Measurements from ENCODE around the gene MTSS2. TPM values are rescaled to one million over a fixed set of nuclear protein-coding genes. Genes with fewer than 3 reads are reported as not detected.

Gene MTSS2
- total and polyA plus RNA-seq, 12 donors: 11.6 to 145 (median 73.9) TPM

DNA sequence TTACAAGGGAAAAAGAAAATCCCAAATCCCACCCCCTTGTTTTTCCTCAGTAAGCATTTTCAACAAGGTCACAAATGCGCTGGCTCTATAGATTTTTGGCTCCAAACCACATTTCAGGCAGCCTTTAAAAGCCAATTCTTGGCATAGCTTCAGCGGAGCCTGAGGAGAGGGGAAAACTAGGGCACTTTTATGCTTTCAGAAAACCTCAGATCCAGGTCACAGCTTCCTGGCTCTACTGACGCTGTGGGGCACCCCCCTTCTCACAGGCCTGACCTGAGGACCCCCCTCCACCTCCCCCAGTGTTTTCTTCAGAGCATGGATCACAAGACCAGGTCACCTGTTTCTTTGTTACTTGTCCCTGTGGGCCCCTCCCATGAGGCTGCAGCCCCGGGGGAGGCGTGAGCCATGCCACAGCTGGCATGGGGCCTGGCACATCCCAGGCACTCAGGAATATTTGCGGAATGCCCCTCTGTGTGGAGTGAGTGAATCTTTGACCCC, 30.1 kb upstream of the MTSS2 start:
- Histone ChIP-seq H3K4me3 (peak overlapping the region in 1 of 4 donors; percentile 5), H3K27me3 (no peaks in the 10 kb centered on the region), H3K9me3 (replicated peaks in 1 of 3) (no peaks in the 10 kb centered on the region), H3K4me1 (replicated peaks in 1 of 2) (peaks cover 42 to 50% of the 10 kb centered on the region in 2 donors), H3K27ac (peak overlapping the region; percentile 78 to 96 (median 89)), H3K36me3 (replicated peaks in 1 of 2) (no peaks in the 10 kb centered on the region)
- WGBS, 4 donors: 25 to 33% (median 27%) methylated on average over 6 of the region's 6 CpGs
- TF ChIP-seq POLR2A (IDR thresholded peaks at IDR 0.05): no peak
- TF ChIP-seq, protein P1, sequence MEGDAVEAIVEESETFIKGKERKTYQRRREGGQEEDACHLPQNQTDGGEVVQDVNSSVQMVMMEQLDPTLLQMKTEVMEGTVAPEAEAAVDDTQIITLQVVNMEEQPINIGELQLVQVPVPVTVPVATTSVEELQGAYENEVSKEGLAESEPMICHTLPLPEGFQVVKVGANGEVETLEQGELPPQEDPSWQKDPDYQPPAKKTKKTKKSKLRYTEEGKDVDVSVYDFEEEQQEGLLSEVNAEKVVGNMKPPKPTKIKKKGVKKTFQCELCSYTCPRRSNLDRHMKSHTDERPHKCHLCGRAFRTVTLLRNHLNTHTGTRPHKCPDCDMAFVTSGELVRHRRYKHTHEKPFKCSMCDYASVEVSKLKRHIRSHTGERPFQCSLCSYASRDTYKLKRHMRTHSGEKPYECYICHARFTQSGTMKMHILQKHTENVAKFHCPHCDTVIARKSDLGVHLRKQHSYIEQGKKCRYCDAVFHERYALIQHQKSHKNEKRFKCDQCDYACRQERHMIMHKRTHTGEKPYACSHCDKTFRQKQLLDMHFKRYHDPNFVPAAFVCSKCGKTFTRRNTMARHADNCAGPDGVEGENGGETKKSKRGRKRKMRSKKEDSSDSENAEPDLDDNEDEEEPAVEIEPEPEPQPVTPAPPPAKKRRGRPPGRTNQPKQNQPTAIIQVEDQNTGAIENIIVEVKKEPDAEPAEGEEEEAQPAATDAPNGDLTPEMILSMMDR (IDR thresholded peaks at IDR 0.05): no peak
- peak in 6 of 7 donors; percentile 57 to 71 (median 60) for DNase-seq
- intact Hi-C loops (cut with DNase I): no loop called here

DNA sequence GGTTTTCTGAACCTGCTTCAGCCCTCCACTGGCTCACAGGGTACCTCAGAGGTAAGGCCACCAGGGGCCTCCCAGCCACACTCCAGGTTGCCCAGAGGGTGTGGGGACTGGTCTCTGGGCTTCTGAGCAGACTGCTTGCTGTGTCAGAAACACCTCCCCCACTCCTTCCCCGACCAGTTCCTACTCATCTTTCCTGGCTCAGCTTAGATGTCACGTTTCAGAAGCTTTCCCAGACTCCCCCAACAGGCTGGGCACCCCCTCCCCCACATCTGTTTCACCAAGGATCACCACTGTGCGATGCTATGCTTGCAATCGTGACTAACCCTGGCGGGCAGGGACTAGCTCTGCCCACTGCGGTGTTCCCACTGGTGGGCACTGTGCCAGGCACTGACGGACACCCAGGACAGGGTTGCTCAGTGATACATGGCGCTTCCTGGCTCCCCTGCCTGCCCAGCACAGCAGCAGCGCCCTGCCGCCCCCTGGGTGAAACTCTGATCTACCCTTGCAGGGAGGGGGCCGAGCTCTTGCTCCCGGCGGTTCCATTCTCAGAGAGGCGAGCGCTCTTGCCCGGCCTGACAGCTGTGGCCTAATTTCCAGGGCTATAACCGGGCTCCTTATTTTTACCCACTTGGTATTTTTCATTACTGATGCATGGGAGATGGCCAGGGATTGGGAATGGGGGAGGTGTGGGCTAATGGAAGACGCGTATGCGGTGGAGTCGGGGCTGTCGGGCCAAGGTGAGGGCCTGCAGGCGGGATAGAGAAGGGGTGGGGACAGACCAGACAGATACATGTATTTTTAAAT, 29.4 kb upstream of the MTSS2 start:
- H3K4me3 ChIP-seq: peak overlapping the region in 1 of 4 donors; percentile 5
- TF ChIP-seq, protein P1 (IDR thresholded peaks at IDR 0.05): peak in 2 of 6 experiments; percentile 8 to 18
- TF ChIP-seq POLR2A (IDR thresholded peaks at IDR 0.05): peak in 1 of 2 donors; percentile 70
- peak; percentile 94 to 99 (median 98) for DNase-seq
- 19 to 42% (median 30%) methylated on average over 10 to 23 of the region's 23 CpGs for WGBS, 4 donors
- no peaks in the 10 kb centered on the region for H3K9me3 ChIP-seq (replicated peaks in 1 of 3)
- peaks cover 42 to 53% of the 10 kb centered on the region in 2 donors for H3K4me1 ChIP-seq (replicated peaks in 1 of 2)
- H3K27ac ChIP-seq: peak overlapping the region; percentile 78 to 96 (median 89)
- H3K27me3 ChIP-seq: no peaks in the 10 kb centered on the region
- H3K36me3 ChIP-seq (replicated peaks in 1 of 2): no peaks in the 10 kb centered on the region
- intact Hi-C loops (cut with DNase I): no loop called here

DNA sequence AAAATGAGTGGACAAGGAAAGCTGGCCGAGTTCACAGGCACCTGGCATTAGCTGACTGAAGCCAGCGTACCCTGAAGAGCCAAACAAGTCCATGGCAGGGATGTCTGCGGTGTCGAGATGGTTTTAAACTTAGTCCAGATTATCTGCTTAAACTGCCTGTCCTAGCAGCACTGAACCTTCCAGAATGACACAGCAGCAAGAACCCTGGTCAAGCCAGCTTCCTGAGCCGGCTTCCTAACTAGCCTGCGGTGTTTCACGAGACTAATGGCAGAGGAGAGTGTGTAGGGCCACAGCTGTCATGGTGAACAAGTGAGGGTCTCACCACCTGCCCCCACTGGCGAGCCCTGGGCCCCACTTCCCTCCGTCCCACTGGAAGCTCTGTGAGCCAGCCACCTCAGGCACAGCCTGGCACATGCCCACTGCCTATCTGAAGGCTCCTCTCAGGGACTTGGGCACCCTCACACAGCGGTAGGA, 28.8 kb upstream of the MTSS2 start:
- H3K27me3 ChIP-seq: no peaks in the 10 kb centered on the region
- DNase-seq: no peak
- intact Hi-C loops (cut with DNase I): no loop called here
- 50 to 75% (median 68%) methylated on average over 4 to 10 of the region's 10 CpGs for WGBS, 4 donors
- H3K36me3 ChIP-seq (replicated peaks in 1 of 2): no peaks in the 10 kb centered on the region
- peak overlapping the region; percentile 78 to 96 (median 89) for H3K27ac ChIP-seq
- no peaks in the 10 kb centered on the region for H3K9me3 ChIP-seq (replicated peaks in 1 of 3)
- H3K4me1 ChIP-seq (replicated peaks in 1 of 2): peaks cover 42 to 53% of the 10 kb centered on the region in 2 donors
- no peak overlapping the region for H3K4me3 ChIP-seq
- TF ChIP-seq, protein P1 (IDR thresholded peaks at IDR 0.05): no peak
- TF ChIP-seq POLR2A (IDR thresholded peaks at IDR 0.05): no peak

DNA sequence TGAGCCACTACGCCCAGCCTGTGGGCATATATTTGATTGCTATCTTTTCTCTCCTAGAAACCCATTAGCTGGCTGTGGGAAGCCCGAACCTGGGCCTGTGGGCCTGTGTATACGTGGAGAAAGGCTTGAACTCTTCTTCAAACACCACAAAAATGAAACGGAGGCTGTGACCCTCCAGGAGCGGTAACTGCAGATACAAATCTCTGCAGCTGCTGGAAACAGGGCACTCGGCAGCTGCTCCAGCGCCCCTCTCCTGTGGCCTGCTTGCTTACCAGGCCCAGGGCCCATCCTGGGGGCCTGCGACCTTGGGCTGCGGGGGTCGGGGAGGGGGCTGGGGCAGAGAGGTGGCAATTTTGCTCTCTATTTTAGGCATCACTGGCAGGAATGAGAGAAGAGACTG, 28.0 kb upstream of the MTSS2 start:
- H3K27ac ChIP-seq: peak overlapping the region in 4 of 5 donors; percentile 78 to 96 (median 92)
- H3K4me1 ChIP-seq (replicated peaks in 1 of 2): peaks cover 42 to 53% of the 10 kb centered on the region in 2 donors
- no peaks in the 10 kb centered on the region for H3K9me3 ChIP-seq (replicated peaks in 1 of 3)
- 82 to 97% (median 89%) methylated on average over 5 to 10 of the region's 10 CpGs for WGBS, 4 donors
- intact Hi-C loops (cut with DNase I): no loop called here
- TF ChIP-seq, protein P1 (IDR thresholded peaks at IDR 0.05): no peak
- no peak for TF ChIP-seq POLR2A (IDR thresholded peaks at IDR 0.05)
- H3K27me3 ChIP-seq: no peaks in the 10 kb centered on the region
- no peak overlapping the region for H3K4me3 ChIP-seq
- no peaks in the 10 kb centered on the region for H3K36me3 ChIP-seq (replicated peaks in 1 of 2)
- no peak for DNase-seq

Measured in adrenal gland (tissue), 12 donors.